Right ventricle myocardium superior (tissue), 1 donor: ENCODE results near the gene TMEM62. TPM values are rescaled to one million over a fixed set of nuclear protein-coding genes. Genes with fewer than 3 reads are reported as not detected.
"Not testable (repeated sequence)": the region's sequence is repeated elsewhere in the genome, so short reads cannot be mapped to it uniquely, and the experiment has no call there.

Source experiments
- ATAC-seq: fragments of 200-7000 bp; cut with Tn5 transposase; one replicate; pipeline ENCODE4 v1.9.1; 2020; ENCODE audit warnings: mild to moderate bottlenecking; ENCODE audit not compliant: poor library complexity
- DNase-seq: peaks from one replicate; pipeline ENCODE4 v3.0.0-alpha.2; 2020
- intact Hi-C: fragments of 100-400 bp; cut with DNase I; formaldehyde crosslinking; loops from one replicate; pipeline ENCODE4 v1.11.2; 2022
- total RNA-seq: library from RNA; stranded (reverse); fragmentation: NEBNext Ultra II Directional; extraction: Animal tissue kit (Norgen Biotek cat#: 25700); gene quantifications from one replicate; pipeline ENCODE4 v1.2.1, GENCODE V29; 2021
- donor health status: DM: no; HTN: yes; CAD: no; lungs with severe emphysema.

Gene TMEM62
- total RNA-seq, 1 donor from 2014 or later = 9.4 TPM

DNA sequence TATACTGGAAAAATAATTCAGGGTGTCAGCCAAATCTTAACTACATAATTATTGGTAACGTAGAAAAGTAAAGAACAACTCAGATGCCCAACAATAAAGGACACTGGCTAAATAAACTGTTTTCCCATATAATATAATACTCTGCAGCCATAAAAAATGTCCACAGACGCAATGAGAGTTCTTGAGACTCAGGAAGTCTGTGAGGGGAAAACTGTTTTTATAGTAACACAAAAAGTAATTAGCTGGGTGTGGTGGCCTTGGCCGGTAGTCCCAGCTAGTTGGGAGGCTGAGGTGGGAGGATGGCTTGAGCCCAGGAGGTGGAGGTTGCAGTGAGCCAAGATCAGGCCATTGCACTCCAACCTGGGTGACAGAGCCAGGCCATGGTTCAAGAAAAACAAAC, 22.0 kb upstream of the TMEM62 start:
- intact Hi-C loops = no loop called here
- no peak for DNase-seq
- ATAC-seq = no peak

DNA sequence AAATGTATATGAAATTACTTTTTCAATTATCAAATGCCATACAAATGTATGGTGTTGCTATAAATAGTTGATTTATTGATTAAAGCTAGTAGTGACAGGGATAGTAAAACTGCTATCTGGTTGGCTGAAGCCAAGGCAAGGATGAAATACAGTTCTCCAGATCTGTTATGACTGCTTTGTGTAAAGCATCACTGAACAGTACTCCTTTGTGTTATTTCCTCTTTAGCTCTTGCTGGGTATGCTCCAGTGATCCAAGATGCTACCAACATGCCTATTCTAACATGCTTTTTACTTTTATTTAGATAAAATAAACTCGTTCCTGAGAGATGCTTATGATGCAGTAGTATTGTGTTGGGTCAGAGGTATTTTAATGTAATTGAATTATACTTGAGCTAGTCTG, 15.1 kb upstream of the TMEM62 start:
- DNase-seq (no peak), ATAC-seq (no peak)
- intact Hi-C loops = no loop called here

DNA sequence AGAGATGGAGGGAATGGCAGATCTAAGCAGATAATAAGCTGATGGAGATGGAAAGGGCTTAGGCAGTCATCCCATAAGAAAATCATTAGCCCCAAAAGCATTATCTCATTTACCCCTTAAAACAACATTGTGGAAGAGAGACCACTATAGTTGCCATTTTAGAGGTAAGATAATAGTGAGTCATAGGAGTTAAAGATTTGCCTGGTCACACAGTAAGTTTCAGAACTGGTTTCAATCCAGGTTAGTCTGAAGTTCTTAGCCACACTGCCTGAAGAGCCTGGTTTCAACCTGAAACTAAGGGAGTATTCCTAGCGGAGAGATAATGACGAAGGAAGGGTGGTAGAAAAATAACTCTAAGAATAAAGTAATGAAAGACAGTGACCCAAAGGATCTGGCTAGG, 14.6 kb upstream of the TMEM62 start:
- no peak for DNase-seq
- intact Hi-C loops = no loop called here
- no peak for ATAC-seq

DNA sequence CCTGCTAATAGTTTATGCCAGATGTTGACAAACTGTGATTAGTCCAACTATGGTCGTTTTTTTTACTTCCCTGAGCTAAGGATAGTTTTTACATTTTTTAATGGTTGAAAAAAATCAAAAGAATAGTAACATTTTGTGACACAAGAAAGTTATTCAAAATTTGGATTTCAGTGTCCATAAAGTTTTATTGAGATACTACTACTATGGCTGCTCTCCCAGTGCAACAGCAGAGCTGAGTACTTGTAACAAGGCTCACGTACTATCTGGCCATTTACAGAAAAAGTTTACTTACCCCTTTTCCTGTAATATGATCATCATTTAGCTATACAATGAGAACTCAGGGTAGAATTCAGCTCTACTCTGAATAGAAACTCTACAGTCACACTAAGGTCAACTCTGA, 11.5 kb upstream of the TMEM62 start:
- ATAC-seq = no peak
- no peak for DNase-seq
- intact Hi-C loops = no loop called here

DNA sequence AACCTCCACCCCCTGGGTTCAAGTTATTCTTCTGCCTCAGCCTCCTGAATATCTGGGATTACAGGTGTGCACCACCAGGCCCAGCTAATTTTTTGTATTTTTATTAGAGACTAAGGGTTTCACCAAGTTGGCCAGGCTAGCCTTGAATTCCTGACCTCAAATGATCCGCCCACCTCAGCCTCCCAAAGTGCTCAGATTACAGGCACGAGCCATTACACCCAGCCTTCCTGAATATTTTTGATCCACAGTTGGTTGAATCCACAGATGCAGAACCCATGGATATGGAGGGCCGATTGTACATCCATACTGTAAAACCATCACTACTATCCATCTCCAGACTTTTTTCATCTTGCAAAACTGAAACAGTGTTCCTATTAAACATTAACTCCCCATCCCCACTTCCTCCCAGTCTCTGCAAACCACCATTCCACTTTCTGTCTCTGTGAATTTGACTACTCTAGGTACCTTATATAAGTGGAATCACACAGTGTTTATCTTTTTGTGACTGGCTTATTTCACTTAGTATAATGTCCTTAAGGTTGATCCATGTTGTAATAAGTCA, 8.2 kb upstream of the TMEM62 start:
- intact Hi-C loops = no loop called here
- DNase-seq (no peak), ATAC-seq (no peak)

DNA sequence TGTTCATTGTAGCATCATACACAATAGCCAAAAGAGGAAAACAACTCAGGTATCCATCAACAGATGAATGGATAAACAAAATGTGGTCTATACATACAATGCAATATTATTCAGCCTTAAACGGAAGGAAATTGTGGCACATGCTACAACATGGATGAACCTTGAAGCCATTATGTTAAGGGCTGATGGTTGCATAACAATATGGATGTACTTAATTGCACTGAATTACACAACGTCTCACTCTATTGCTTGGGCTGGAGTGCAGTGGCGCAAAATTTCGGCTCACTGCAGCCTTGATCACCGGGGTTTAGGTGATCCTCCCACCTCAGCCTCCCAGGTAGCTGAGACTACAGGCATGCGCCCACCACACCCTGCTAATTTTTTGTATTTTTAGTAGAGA, 7.0 kb upstream of the TMEM62 start:
- intact Hi-C loops = no loop called here
- DNase-seq (no peak), ATAC-seq (no peak)

DNA sequence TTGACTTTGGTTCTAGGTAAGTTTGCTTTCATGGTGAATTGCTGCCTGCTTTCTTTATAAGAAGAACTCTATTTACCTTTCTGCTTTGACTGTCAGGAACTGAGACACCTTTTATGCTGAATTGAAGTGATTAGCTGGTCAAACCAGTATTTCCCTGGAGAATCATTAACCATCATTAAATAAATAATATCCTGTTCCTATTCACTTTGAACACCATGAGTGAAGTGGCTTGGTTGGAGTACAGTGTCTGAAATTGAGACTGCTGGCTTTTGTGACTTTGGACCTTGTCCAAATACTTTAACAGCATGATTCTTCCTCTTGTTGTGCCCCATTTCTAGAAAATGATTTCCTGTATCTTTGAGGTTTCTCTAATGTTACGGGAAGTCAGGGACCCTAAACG, 5.6 kb upstream of the TMEM62 start:
- DNase-seq (no peak), ATAC-seq (no peak)
- intact Hi-C loops = no loop called here

DNA sequence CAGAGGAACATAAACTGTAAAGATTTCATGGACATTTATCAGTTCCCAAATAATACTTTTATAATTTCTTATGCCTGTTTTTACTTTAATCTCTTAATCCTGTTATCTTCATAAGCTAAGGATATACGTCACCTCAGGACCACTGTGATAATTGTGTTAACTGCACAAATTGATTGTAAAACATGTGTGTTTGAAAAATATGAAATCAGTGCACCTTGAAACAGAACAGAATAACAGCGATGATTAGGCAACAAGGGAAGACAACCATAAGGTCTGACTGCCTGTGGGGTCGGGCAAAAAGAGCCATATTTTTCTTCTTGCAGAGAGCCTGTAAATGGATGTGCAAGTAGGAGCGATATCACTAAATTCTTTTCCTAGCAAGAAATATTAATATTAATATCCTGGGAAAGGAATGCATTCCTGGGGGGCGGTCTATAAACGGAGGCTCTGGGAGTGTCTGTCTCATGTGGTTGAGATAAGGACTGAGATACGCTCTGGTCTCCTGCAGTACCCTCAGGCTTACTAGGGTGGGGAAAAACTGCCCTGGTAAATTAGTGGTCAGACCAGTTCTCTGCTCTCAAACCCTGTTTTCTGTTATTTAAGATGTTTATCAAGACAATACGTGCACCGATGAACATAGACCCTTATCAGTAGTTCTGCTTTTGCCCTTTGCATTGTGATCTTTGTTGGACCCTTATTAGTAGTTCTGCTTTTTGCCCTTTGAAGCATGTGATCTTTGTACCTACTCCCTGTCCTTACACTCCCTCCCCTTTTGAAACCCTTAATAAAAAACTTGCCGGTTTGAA, 5.0 kb upstream of the TMEM62 start:
- ATAC-seq, DNase-seq, intact Hi-C loops: not testable (repeated sequence)

DNA sequence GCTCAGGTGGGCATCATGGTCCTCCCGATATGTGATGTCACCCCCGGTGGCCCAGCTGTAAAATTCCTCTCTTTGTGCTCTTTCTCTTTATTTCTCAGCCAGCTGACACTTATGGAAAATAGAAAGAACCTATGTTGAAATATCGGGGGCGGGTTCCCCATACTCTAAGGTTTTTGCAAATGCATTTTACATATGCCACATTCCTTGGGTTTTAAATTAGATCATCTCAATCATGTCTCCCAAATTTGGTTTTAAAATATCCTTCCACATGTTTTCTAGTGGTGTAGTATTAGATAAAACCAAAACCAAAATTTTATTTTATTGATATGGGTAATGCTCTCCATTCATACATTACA, 4.4 kb upstream of the TMEM62 start:
- intact Hi-C loops = no loop called here
- ATAC-seq (no peak), DNase-seq (no peak)

DNA sequence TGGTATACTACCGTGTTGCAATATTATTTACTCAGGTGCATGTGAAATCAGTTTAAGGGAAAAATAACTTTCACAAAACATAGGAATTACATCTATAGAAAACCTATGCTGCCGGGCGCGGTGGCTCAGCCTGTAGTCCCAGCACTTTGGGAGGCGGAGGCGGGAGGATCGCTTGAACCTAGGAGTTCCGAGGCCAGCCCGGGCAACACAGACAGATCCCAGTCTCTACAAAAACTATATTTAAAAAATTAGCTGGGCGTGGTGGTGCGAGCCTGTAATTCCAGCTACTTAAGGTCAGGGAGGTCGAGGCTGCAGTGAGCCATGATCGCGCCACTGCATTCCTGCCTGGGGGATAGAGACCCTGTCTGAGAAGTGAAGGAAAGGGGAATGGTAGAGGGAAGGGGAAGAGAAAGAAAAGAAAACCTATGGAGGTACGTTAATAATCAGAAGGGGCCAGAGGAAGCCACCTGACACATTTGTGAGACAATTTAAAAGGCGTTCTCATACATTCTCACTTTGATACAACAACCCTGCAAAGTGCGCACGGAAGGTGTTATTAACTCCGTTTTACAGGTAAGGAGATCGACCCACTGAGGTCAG, 456 bp upstream of the TMEM62 start:
- ATAC-seq (peak; percentile 13), DNase-seq (no peak)
- intact Hi-C loops = loop anchor here (2.0 kb wide), 1 partner anchor 26 kb away; the partner anchor contains the start of gene UBR1

DNA sequence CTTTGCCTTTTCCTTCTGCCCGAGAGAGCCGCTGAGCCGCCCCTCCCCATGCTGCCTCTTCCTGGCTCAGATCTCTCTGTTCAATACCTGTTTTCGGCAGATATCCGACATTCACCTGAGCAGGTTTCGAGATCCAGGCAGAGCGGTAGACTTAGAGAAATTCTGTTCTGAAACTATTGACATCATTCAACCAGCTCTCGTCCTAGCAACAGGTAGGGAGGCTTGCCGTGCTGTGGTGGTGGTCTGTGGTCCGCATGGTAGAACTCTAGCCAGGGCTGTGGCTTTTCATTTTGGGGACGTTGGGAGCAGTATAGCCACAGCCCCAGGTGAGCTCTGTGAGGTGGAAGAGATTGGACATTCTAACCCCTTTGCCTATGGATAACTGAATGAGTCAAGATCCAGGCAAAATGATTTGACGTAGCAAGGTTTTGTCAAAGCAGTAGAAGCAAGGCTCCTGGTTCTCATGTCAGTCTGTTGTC, 810 bp downstream of the TMEM62 start:
- no peak for ATAC-seq

DNA sequence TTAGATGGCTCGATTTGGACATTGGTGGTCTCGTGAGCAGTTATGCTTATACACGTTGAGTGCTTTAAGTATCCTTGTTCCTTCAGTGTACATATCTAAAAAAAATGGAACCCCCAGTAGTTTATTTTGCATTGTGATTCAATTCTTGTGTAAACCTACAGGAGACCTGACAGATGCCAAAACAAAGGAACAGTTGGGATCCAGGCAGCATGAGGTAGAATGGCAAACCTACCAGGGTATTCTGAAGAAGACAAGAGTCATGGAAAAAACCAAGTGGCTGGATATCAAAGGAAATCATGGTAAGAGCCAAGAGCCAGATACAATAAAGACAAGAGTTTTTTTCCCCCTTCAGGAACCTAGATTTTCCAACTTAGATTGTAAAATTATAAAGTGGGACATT, 2.0 kb downstream of the TMEM62 start:
- ATAC-seq = no peak
- intact Hi-C loops = no loop called here
- DNase-seq = no peak

More for the DNA sequence above, 810 bp downstream of the TMEM62 start:
- no peak for DNase-seq
- intact Hi-C loops = no loop called here

DNA sequence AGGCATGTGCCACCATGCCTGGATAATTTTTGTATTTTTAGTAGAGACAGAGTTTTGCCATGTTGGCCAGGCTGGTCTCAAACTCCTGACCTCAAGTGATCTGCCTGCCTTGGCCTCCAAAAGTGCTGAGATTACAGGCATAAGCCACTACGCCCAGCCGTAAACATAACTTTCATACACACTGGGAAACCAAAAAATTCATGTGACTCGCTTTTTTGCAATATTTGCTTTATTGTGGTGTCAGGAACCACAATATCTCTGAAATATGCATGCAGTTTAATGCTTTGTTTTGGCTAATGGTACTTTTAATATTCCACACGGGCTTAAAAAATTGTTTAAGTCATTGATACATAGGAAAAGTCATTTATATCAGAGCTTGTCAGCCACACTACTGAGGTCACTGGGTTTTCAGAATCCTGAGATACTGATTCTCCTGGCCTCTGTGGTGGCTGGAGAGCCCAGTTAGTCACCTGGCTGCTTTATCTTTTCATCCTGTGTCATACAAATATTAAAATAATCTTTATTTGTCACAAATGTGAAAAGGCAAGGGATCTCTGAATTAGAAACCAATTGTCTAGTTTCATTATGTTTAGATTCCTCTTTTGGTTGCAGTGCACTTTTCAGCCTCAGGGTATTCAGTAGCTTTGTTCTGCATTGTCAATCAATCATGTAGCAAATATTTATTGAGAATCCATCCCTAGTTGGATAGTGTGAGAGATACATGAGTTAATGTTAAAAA, 10.0 kb downstream of the TMEM62 start:
- DNase-seq (no peak), ATAC-seq (no peak)
- intact Hi-C loops = no loop called here

DNA sequence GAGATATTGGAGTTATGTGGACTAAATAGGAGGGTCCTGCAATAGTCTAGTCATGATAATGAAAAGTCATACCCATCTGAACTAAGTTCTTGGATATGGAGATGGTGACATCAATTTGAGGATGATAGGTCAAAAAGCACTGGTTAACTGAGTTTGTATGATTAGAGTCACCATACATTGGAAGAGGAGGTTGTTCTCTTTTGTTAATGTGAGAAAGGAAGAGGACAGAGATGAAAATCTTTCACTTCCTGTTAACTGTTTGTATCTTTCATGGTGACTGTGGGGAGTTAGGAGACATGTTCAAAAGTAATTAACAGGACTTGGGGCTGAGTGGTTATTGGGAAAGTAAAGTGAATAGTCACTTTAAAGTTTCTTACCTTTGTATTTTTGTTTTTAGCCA, 11.1 kb downstream of the TMEM62 start:
- DNase-seq (no peak), ATAC-seq (no peak)
- intact Hi-C loops = no loop called here

DNA sequence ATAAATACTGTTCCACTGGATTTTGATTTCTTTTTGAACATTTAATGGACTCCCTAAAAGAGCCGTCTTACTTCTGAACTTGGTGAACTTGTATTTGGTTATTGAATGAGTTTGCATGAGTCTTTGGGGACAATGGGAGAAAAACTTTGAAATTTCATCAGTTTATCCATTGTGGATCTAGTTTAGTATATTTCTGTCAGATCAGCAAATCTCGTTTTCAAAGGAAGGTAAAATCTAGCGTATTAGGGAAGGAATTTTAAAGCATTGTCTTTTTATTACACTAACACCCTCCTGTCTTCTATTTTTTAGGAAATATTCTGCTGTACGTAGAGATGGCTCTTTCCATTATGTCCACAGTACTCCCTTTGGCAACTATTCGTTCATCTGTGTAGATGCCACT, 12.8 kb downstream of the TMEM62 start:
- no peak for DNase-seq
- no peak for ATAC-seq
- intact Hi-C loops = no loop called here

DNA sequence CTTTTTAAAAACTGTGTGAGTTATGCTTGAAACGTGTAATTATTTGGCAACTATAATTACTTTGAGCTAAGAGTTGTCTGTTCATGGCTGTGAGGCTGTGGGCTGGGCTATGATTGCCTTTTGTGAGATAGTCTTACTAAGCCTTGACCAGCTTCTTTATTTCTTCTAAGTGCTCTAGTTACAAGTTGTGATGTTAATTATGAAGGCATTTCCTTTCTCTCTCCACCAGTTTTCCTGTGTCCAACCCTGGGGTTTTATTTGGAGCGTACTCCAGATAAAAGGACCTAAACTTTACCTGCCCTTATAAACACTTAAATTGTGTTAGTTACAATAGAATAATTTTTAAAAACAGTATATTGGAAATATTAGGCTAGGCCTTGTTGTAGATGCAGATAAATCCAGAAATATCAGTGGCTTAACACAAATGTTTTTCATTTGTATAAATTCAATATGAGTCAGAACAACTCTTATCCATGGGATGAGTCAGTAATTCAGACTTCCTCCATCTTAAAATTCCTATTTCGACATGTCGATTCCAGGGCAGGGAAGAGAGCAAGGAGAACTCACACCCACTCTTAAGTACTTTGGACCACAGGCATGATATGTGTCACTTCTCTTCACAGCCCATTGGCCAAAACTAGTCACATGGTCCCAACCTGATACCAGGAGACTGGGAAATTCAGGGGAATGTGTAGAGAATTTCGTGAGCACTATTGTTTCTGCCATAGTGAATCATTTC, 17.0 kb downstream of the TMEM62 start:
- DNase-seq = no peak

DNA sequence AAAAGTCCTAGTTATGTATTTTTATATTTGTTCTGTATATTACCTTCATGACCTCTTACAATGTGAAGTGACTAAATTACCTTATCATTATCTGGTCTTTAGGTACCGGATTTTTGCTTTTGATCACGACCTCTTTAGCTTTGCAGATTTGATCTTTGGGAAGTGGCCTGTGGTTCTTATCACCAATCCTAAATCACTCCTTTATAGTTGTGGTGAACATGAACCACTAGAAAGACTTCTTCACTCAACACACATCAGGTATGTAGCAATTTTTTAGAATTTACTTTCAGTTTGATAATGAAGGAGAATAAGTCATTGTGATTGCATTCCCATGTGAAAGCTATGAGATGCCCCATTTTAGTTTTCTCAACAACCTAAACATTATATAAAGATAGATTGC, 18.3 kb downstream of the TMEM62 start:
- DNase-seq (no peak), ATAC-seq (no peak)
- intact Hi-C loops = no loop called here

More for the DNA sequence above, 17.0 kb downstream of the TMEM62 start:
- intact Hi-C loops = no loop called here
- ATAC-seq = no peak

DNA sequence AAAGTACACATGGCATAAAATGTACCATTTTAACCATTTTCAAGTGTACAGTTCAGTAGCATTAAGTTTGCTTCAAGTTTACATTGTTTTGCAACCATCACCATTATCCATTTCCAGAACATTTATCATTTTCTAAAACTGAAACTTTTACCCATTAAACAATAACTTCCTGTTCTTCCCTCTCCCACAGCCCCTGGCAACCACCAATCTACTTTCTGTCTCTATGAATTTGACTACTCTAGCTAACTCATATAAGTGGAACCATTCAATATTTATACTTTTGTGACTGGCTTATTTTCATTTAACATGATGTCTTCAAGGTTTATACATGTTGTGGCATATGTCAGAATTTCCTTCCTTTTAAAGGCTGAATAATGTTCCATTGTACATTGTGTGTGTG, 19.9 kb downstream of the TMEM62 start:
- no peak for ATAC-seq
- intact Hi-C loops = no loop called here

DNA sequence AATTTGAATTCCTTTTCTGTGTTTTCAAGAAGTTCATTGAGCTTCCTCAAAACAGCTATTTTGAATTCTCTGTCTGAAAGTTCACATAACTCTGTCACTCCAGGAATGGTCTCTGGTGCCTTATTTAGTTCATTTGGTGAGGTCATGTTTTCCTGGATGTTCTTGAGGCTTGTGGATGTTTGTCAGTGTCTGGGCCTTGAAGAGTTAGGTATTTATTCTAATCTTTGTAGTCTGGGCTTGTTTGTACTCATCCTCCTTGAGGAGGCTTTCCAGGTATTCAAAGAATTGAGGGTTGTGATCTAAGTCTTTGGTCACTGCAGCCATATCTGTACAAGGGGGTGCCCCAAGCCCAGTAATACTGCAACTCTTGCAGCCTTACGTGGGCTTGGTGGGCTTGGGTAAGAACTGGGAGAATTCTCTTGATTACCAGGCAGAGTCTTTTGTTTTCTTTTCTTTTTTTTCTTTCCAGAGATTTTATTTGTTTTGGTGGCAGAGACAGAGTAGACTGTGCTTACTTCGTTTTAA, 32.5 kb downstream of the TMEM62 start:
- no peak for ATAC-seq
- DNase-seq = no peak
- intact Hi-C loops = no loop called here

More for the DNA sequence above, 19.9 kb downstream of the TMEM62 start:
- DNase-seq = no peak
